Erythroblast (primary cell): ENCODE results near the gene C1orf167.

ENCODE experiments used
- GATA1 ChIP-seq: IDR thresholded peaks from 2 replicates; pipeline ENCODE4 v1.6.1; 2011; ENCODE audit warnings: low read depth, mild to moderate bottlenecking, control low read depth, low read length, moderate library complexity
- POLR2A ChIP-seq: IDR thresholded peaks from 2 replicates; pipeline ENCODE4 v1.6.1; 2011; ENCODE audit warnings: mild to moderate bottlenecking, low read length

- TF ChIP-seq POLR2A (peak; percentile 93), GATA1 (no peak)
Measured at GRCh38 chr1:11802973-11803885, 41.2 kb downstream of the C1orf167 start.
